SU-DHL-6 (cell line): ENCODE data around the gene POU2F3.

Experiments used
- H2AFZ ChIP-seq: fragments of 200-600 bp; sonication (generic); 2 replicates; pipeline ENCODE4 v1.6.1; 2014; ENCODE audit warnings: low read depth, mild to moderate bottlenecking, moderate library complexity, mixed read lengths, antibody characterized with exemption, low read length; ENCODE audit not compliant: severe bottlenecking
- H3F3A ChIP-seq: fragments of 200-600 bp; shearing (Covaris generic); 2 replicates; pipeline ENCODE4 v1.6.0; 2016; ENCODE audit warnings: antibody characterized with exemption, mild to moderate bottlenecking; ENCODE audit not compliant: insufficient read depth
- H3K27ac ChIP-seq: fragments of 200-600 bp; sonication (generic); 2 replicates; pipeline ENCODE4 v1.5.1; 2016; ENCODE audit warnings: low read depth, mild to moderate bottlenecking, low read length, moderate library complexity, mixed read lengths
- H3K27me3 ChIP-seq: fragments of 200-600 bp; sonication (generic), shearing (Covaris generic); 2 replicates; pipeline ENCODE4 v1.6.0; 2014; ENCODE audit warnings: mild to moderate bottlenecking, low read length
- H3K36me3 ChIP-seq: fragments of 200-600 bp; sonication (generic); 2 replicates; pipeline ENCODE4 v1.6.1; 2014; ENCODE audit warnings: mild to moderate bottlenecking, low read length, mixed read lengths
- H3K4me2 ChIP-seq: fragments of 300-600, 200-600 bp; shearing (Covaris generic), sonication (generic); 2 replicates; pipeline ENCODE4 v1.6.0; 2014; ENCODE audit warnings: low read length, low read depth, mild to moderate bottlenecking; ENCODE audit not compliant: poor library complexity, severe bottlenecking
- H3K4me3 ChIP-seq: fragments of 200-600 bp; sonication (generic); 2 replicates; pipeline ENCODE4 v1.5.1; 2014; ENCODE audit warnings: antibody characterized with exemption, low read length, mild to moderate bottlenecking, mixed read lengths; ENCODE audit not compliant: insufficient read depth, poor library complexity, severe bottlenecking
- H3K79me2 ChIP-seq: fragments of 200-600 bp; sonication (generic); 2 replicates; pipeline ENCODE4 v1.6.1; 2014; ENCODE audit warnings: mild to moderate bottlenecking, low read length, moderate library complexity; ENCODE audit not compliant: insufficient read depth
- H3K9ac ChIP-seq: fragments of 200-600 bp; sonication (generic); 2 replicates; pipeline ENCODE4 v1.7.0; 2014; ENCODE audit warnings: mild to moderate bottlenecking, low read length
- H3K9me2 ChIP-seq: fragments of 200-600 bp; sonication (generic); replicated peaks from 2 replicates; pipeline ENCODE4 v1.6.1; 2014; ENCODE audit warnings: low read length; ENCODE audit not compliant: insufficient read depth
- H3K9me3 ChIP-seq: fragments of 200-600 bp; sonication (generic); 2 replicates; pipeline ENCODE4 v1.6.1; 2014; ENCODE audit warnings: low read length, mixed read lengths; ENCODE audit not compliant: insufficient read depth
- H4K20me1 ChIP-seq: fragments of 200-600 bp; sonication (generic); 2 replicates; pipeline ENCODE4 v1.6.1; 2014; ENCODE audit warnings: low read depth, mild to moderate bottlenecking, antibody characterized with exemption, low read length, moderate library complexity, mixed read lengths
- EZH2phosphoT487 ChIP-seq: fragments of 200-600 bp; sonication (generic), shearing (Covaris generic); conservative IDR thresholded peaks from 2 replicates; pipeline ENCODE4 v1.6.1; 2018; ENCODE audit warnings: mild to moderate bottlenecking, antibody characterized with exemption, low read length, moderate library complexity, mixed read lengths
- TF ChIP-seq, protein P1 (sequence below): fragments of 200-600 bp; sonication (generic); IDR thresholded peaks from one replicate; pipeline ENCODE4 v1.5.1; 2017; ENCODE audit warnings: antibody characterized with exemption, mild to moderate bottlenecking, low read length, moderate library complexity; ENCODE audit not compliant: insufficient read depth, poor library complexity, severe bottlenecking

The POU2F3 gene

DNA sequence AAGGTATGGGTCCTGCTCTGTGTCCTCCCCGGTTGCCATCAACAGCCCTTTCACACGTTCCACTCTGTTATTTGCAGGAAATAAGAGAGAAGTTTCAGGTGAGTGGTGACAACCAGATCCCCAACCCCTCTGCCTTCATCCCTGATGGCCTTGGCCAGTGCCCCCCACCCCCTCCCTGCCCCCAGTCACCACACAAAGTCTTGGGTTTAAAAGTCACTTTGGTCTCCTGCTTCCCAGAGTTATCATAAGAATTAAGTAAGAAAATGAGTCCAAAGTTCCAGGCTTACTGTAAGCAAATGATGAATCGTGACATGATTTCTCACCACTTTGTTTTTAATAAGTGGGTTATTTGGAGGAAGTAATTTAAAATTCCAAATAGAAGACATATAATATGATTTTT is 38.3 kb upstream of the POU2F3 start:
- H3K27me3 ChIP-seq = no peaks in the 10 kb centered on the region; the same call in 1 of the 2 replicates
- H2AFZ ChIP-seq = no peak overlapping the region
- no peaks in the 10 kb centered on the region for H3K9me3 ChIP-seq
- no peak overlapping the region for H3K4me3 ChIP-seq
- H3F3A ChIP-seq = no peaks in the 10 kb centered on the region
- no peaks in the 10 kb centered on the region for H3K79me2 ChIP-seq
- no peak overlapping the region for H3K27ac ChIP-seq
- H3K4me2 ChIP-seq = no peak overlapping the region
- H3K9me2 ChIP-seq = no peaks in the 10 kb centered on the region
- TF ChIP-seq EZH2phosphoT487 = no peak
- TF ChIP-seq, protein P1, sequence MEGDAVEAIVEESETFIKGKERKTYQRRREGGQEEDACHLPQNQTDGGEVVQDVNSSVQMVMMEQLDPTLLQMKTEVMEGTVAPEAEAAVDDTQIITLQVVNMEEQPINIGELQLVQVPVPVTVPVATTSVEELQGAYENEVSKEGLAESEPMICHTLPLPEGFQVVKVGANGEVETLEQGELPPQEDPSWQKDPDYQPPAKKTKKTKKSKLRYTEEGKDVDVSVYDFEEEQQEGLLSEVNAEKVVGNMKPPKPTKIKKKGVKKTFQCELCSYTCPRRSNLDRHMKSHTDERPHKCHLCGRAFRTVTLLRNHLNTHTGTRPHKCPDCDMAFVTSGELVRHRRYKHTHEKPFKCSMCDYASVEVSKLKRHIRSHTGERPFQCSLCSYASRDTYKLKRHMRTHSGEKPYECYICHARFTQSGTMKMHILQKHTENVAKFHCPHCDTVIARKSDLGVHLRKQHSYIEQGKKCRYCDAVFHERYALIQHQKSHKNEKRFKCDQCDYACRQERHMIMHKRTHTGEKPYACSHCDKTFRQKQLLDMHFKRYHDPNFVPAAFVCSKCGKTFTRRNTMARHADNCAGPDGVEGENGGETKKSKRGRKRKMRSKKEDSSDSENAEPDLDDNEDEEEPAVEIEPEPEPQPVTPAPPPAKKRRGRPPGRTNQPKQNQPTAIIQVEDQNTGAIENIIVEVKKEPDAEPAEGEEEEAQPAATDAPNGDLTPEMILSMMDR = no peak
- no peaks in the 10 kb centered on the region for H3K36me3 ChIP-seq
- H4K20me1 ChIP-seq = no peaks in the 10 kb centered on the region
- no peak overlapping the region for H3K9ac ChIP-seq

DNA sequence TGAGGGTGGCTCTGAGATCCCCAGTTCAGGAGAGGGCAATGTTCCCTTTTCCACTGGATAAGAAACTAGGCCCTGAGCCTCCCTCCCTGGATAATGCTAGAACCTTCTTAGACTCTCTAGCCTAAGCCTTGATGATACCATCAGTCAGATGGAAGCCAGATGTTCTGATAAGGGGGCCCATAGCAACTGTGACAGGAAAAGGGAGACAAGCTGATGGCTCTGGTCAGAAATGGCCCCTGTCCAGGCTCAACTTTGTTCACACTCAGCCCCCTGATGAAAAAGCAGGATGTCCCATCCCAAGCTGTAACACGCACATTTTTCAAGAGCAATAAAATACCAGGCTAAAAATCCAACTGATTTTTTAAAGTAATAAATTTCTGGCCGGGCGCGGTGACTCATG is 36.3 kb upstream of the POU2F3 start:
- H3K4me3 ChIP-seq = no peak overlapping the region
- no peak for TF ChIP-seq EZH2phosphoT487
- TF ChIP-seq, protein P1 = no peak
- H3K9ac ChIP-seq = no peak overlapping the region
- no peaks in the 10 kb centered on the region for H4K20me1 ChIP-seq
- no peaks in the 10 kb centered on the region for H3K9me2 ChIP-seq
- no peaks in the 10 kb centered on the region for H3K36me3 ChIP-seq
- no peak overlapping the region for H2AFZ ChIP-seq
- H3K79me2 ChIP-seq = no peaks in the 10 kb centered on the region
- H3F3A ChIP-seq = no peaks in the 10 kb centered on the region
- no peaks in the 10 kb centered on the region; the same call in 1 of the 2 replicates for H3K27me3 ChIP-seq
- no peak overlapping the region for H3K4me2 ChIP-seq
- H3K27ac ChIP-seq = no peak overlapping the region
- no peaks in the 10 kb centered on the region for H3K9me3 ChIP-seq

DNA sequence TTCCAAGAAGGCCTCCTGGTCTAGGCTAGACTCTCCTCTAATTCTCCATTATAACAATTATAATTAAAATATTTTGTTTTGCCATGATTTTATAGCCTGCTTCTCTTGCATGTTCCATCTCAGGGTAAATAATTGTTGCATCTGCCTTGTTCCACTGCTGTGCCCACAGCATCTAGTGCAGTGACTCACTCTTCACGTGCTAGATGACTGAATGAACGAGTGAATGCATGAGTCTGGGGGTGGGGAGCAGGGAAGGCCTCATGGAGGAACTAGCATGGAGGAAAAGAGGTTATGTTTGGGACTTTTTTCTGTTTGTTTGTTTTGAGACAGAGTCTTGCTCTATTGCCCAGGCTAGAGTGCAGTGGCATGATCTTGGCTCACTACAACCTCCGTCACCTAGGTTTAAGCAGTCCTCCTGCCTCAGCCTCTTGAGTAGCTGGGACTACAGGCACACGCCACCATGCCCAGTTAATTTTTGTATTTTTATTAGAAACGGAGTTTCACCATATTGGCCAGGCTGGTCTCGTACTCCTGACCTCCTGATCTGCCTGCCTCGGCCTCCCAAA is 34.3 kb upstream of the POU2F3 start:
- Histone ChIP-seq H3K4me3 (no peak overlapping the region), H3K9ac (no peak overlapping the region), H3K9me2 (no peaks in the 10 kb centered on the region), H3K27me3 (no peaks in the 10 kb centered on the region; the same call in 1 of the 2 replicates), H2AFZ (no peak overlapping the region), H3F3A (no peaks in the 10 kb centered on the region), H3K79me2 (no peaks in the 10 kb centered on the region), H3K4me2 (no peak overlapping the region), H3K27ac (no peak overlapping the region), H3K9me3 (no peaks in the 10 kb centered on the region), H3K36me3 (no peaks in the 10 kb centered on the region), H4K20me1 (no peaks in the 10 kb centered on the region)
- no peak for TF ChIP-seq EZH2phosphoT487
- TF ChIP-seq, protein P1 = no peak
